Prostate gland (tissue), 2 donors: ENCODE results near the gene PABPN1.
"Not testable (repeated sequence)": the region's sequence is repeated elsewhere in the genome, so short reads cannot be mapped to it uniquely, and the experiment has no call there.

ENCODE experiments used
- POLR2A ChIP-seq: fragments of 450-650 bp; IDR thresholded peaks from one replicate; pipeline ENCODE4 v1.6.1; 2016; ENCODE audit warnings: antibody characterized with exemption, mild to moderate bottlenecking
- POLR2AphosphoS5 ChIP-seq: sonication (generic); formaldehyde crosslinking; IDR thresholded peaks from one replicate; pipeline ENCODE4 v1.6.1; 2017; ENCODE audit warnings: antibody characterized with exemption
- TF ChIP-seq, protein P1 (sequence below), 4 experiments: fragments of 200-600 bp in 2 of 4; fragments of 450-650 bp in 2 of 4; sonication (generic) in 2 of 4; IDR thresholded peaks; 1 replicate in 3 of 4; 2 replicates in 1 of 4; pipeline ENCODE4 v1.5.1; 2016 to 2019; ENCODE audit warnings: antibody characterized with exemption in 4 of 4, mild to moderate bottlenecking in 2 of 4, moderate library complexity in 2 of 4

GRCh38 chr14:23277928-23278327 is 43.3 kb upstream of the PABPN1 start:
- not testable (repeated sequence) for TF ChIP-seq POLR2A, POLR2AphosphoS5
- TF ChIP-seq, protein P1, sequence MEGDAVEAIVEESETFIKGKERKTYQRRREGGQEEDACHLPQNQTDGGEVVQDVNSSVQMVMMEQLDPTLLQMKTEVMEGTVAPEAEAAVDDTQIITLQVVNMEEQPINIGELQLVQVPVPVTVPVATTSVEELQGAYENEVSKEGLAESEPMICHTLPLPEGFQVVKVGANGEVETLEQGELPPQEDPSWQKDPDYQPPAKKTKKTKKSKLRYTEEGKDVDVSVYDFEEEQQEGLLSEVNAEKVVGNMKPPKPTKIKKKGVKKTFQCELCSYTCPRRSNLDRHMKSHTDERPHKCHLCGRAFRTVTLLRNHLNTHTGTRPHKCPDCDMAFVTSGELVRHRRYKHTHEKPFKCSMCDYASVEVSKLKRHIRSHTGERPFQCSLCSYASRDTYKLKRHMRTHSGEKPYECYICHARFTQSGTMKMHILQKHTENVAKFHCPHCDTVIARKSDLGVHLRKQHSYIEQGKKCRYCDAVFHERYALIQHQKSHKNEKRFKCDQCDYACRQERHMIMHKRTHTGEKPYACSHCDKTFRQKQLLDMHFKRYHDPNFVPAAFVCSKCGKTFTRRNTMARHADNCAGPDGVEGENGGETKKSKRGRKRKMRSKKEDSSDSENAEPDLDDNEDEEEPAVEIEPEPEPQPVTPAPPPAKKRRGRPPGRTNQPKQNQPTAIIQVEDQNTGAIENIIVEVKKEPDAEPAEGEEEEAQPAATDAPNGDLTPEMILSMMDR (IDR thresholded peaks at IDR 0.05) = not testable (repeated sequence)
